Activated T-helper 1 cell treated with anti-CD3 and anti-CD28 coated beads, Interleukin-12 subunit alpha, Interleukin-12 subunit beta, Interleukin-2, Interleukin-4 antibody, amounts not matched to agents 30 ng/mL and 10 ng/mL and 1 ng/mL, durations not matched to agents 14 hours and 24 hours and 36 hours (primary cell): Measurements from ENCODE around the gene IL1RAP. TPM values are rescaled to one million over a fixed set of nuclear protein-coding genes. Genes with fewer than 3 reads are reported as not detected.
"Not testable (repeated sequence)": the region's sequence is repeated elsewhere in the genome, so short reads cannot be mapped to it uniquely, and the experiment has no call there.

Experiments used
- DNase-seq: peaks from one replicate; pipeline ENCODE4 v3.0.0; 2021; ENCODE audit warnings: low spot score
- H3K27ac Mint-ChIP-seq: one replicate; pipeline ENCODE4 v1.8.0; 2021; ENCODE audit warnings: mild to moderate bottlenecking, mixed read lengths
- H3K27me3 Mint-ChIP-seq: one replicate; pipeline ENCODE4 v1.8.0; 2022; ENCODE audit warnings: mild to moderate bottlenecking, moderate library complexity, mixed read lengths; ENCODE audit not compliant: insufficient read depth
- H3K36me3 Mint-ChIP-seq: one replicate; pipeline ENCODE4 v1.8.0; 2021; ENCODE audit warnings: low read depth, mixed read lengths
- H3K4me1 Mint-ChIP-seq: one replicate; pipeline ENCODE4 v1.8.0; 2021; ENCODE audit warnings: low read depth, mixed read lengths
- H3K4me3 Mint-ChIP-seq: one replicate; pipeline ENCODE4 v1.8.0; 2021; ENCODE audit warnings: mild to moderate bottlenecking, moderate library complexity, mixed read lengths
- H3K9me3 Mint-ChIP-seq: one replicate; pipeline ENCODE4 v1.8.0; 2021; ENCODE audit warnings: mixed read lengths
- intact Hi-C: fragments of 100-400 bp; cut with micrococcal nuclease; formaldehyde crosslinking; loops from one replicate; pipeline ENCODE4 v1.15.1; 2024
- total RNA-seq: library from RNA; stranded (reverse); gene quantifications from 2 replicates; pipeline ENCODE4 v1.2.3, GENCODE V29; 2022

The IL1RAP gene
- total RNA-seq, 1 donor from 2014 or later, result 26.4 TPM

GRCh38 chr3:190516416-190516815 lies 2.5 kb downstream of the IL1RAP start:
- no peak overlapping the region for H3K27ac Mint-ChIP-seq
- H3K9me3 Mint-ChIP-seq, result no peaks in the 10 kb centered on the region
- H3K36me3 Mint-ChIP-seq, result peaks cover 27% of the 10 kb centered on the region
- no peaks in the 10 kb centered on the region for H3K27me3 Mint-ChIP-seq
- H3K4me1 Mint-ChIP-seq, result peaks cover 55% of the 10 kb centered on the region
- intact Hi-C loops, result loop anchor here (10.0 kb wide), 3 partner anchors 552 to 1192 kb away; partner anchors contain the start of gene UTS2B
- peak overlapping the region; percentile 89 for H3K4me3 Mint-ChIP-seq
- DNase-seq, result no peak

GRCh38 chr3:190517687-190518086 lies 3.8 kb downstream of the IL1RAP start:
- Mint-ChIP-seq H3K9me3 (no peaks in the 10 kb centered on the region), H3K27ac (no peak overlapping the region), H3K27me3 (no peaks in the 10 kb centered on the region), H3K4me1 (peaks cover 54% of the 10 kb centered on the region), H3K4me3 (no peak overlapping the region), H3K36me3 (peaks cover 28% of the 10 kb centered on the region)
- DNase-seq, result no peak
- intact Hi-C loops, result loop anchor here (10.0 kb wide), 3 partner anchors 553 to 1193 kb away; partner anchors contain the start of gene UTS2B

GRCh38 chr3:190518531-190518930 lies 4.6 kb downstream of the IL1RAP start:
- H3K9me3 Mint-ChIP-seq, H3K4me3 Mint-ChIP-seq, H3K27me3 Mint-ChIP-seq, DNase-seq, H3K27ac Mint-ChIP-seq: not testable (repeated sequence)
- peaks cover 45% of the 10 kb centered on the region for H3K4me1 Mint-ChIP-seq
- intact Hi-C loops, result loop anchor here (10.0 kb wide), 3 partner anchors 554 to 1194 kb away; partner anchors contain the start of gene UTS2B
- H3K36me3 Mint-ChIP-seq, result peaks cover 32% of the 10 kb centered on the region

- H3K4me1 Mint-ChIP-seq, result peaks cover 46% of the 10 kb centered on the region
- H3K27ac Mint-ChIP-seq, result no peak overlapping the region
- intact Hi-C loops, result loop anchor here (10.0 kb wide), 3 partner anchors 555 to 1195 kb away; partner anchors contain the start of gene UTS2B
- H3K9me3 Mint-ChIP-seq, result no peaks in the 10 kb centered on the region
- no peaks in the 10 kb centered on the region for H3K27me3 Mint-ChIP-seq
- H3K4me3 Mint-ChIP-seq, result no peak overlapping the region
- DNase-seq, result no peak
- H3K36me3 Mint-ChIP-seq, result peaks cover 35% of the 10 kb centered on the region
Measured at GRCh38 chr3:190519886-190520285, 6.0 kb downstream of the IL1RAP start.

GRCh38 chr3:190521998-190522397 lies 8.1 kb downstream of the IL1RAP start:
- H3K9me3 Mint-ChIP-seq, result no peaks in the 10 kb centered on the region
- no peak overlapping the region for H3K27ac Mint-ChIP-seq
- DNase-seq, result no peak
- H3K36me3 Mint-ChIP-seq, result peaks cover 29% of the 10 kb centered on the region
- no peak overlapping the region for H3K4me3 Mint-ChIP-seq
- intact Hi-C loops, result no loop called here
- peaks cover 26% of the 10 kb centered on the region for H3K4me1 Mint-ChIP-seq
- no peaks in the 10 kb centered on the region for H3K27me3 Mint-ChIP-seq

GRCh38 chr3:190522621-190523222 lies 8.8 kb downstream of the IL1RAP start:
- DNase-seq, result no peak
- Mint-ChIP-seq H3K27me3 (no peaks in the 10 kb centered on the region), H3K27ac (no peak overlapping the region), H3K9me3 (no peaks in the 10 kb centered on the region), H3K36me3 (peaks cover 26% of the 10 kb centered on the region), H3K4me3 (no peak overlapping the region), H3K4me1 (peaks cover 19% of the 10 kb centered on the region)
- intact Hi-C loops, result no loop called here

GRCh38 chr3:190524942-190525341 lies 11.1 kb downstream of the IL1RAP start:
- no peak overlapping the region for H3K27ac Mint-ChIP-seq
- H3K9me3 Mint-ChIP-seq, result no peaks in the 10 kb centered on the region
- no peaks in the 10 kb centered on the region for H3K27me3 Mint-ChIP-seq
- peaks cover 22% of the 10 kb centered on the region for H3K36me3 Mint-ChIP-seq
- peaks cover 6% of the 10 kb centered on the region for H3K4me1 Mint-ChIP-seq
- no peak overlapping the region for H3K4me3 Mint-ChIP-seq
- no peak for DNase-seq
- intact Hi-C loops, result no loop called here

- no peak overlapping the region for H3K4me3 Mint-ChIP-seq
- H3K27ac Mint-ChIP-seq, result no peak overlapping the region
- no peaks in the 10 kb centered on the region for H3K27me3 Mint-ChIP-seq
- H3K4me1 Mint-ChIP-seq, result peaks cover 6% of the 10 kb centered on the region
- peaks cover 25% of the 10 kb centered on the region for H3K36me3 Mint-ChIP-seq
- no peak for DNase-seq
- intact Hi-C loops, result no loop called here
- H3K9me3 Mint-ChIP-seq, result no peaks in the 10 kb centered on the region
Measured at GRCh38 chr3:190525634-190526033, 11.7 kb downstream of the IL1RAP start.

- Mint-ChIP-seq H3K4me3 (no peak overlapping the region), H3K27ac (no peak overlapping the region), H3K9me3 (no peaks in the 10 kb centered on the region), H3K4me1 (peaks cover 6% of the 10 kb centered on the region), H3K27me3 (no peaks in the 10 kb centered on the region), H3K36me3 (peaks cover 31% of the 10 kb centered on the region)
- intact Hi-C loops, result no loop called here
- DNase-seq, result no peak
Measured at GRCh38 chr3:190526787-190527762, 13.2 kb downstream of the IL1RAP start.

- H3K9me3 Mint-ChIP-seq, result no peaks in the 10 kb centered on the region
- H3K27ac Mint-ChIP-seq, result no peak overlapping the region
- no peak overlapping the region for H3K4me3 Mint-ChIP-seq
- intact Hi-C loops, result no loop called here
- peaks cover 18% of the 10 kb centered on the region for H3K4me1 Mint-ChIP-seq
- peaks cover 32% of the 10 kb centered on the region for H3K36me3 Mint-ChIP-seq
- no peaks in the 10 kb centered on the region for H3K27me3 Mint-ChIP-seq
- DNase-seq, result no peak
Measured at GRCh38 chr3:190528706-190529105, 14.8 kb downstream of the IL1RAP start.

- Mint-ChIP-seq H3K27ac (no peak overlapping the region), H3K36me3 (peaks cover 41% of the 10 kb centered on the region), H3K4me3 (no peak overlapping the region), H3K4me1 (peaks cover 38% of the 10 kb centered on the region), H3K9me3 (no peaks in the 10 kb centered on the region), H3K27me3 (no peaks in the 10 kb centered on the region)
- intact Hi-C loops, result no loop called here
- DNase-seq, result no peak
Measured at GRCh38 chr3:190531406-190531805, 17.5 kb downstream of the IL1RAP start.

GRCh38 chr3:190532731-190533203 lies 18.9 kb downstream of the IL1RAP start:
- Mint-ChIP-seq H3K27ac (no peak overlapping the region), H3K36me3 (peaks cover 42% of the 10 kb centered on the region), H3K4me1 (peaks cover 47% of the 10 kb centered on the region), H3K4me3 (no peak overlapping the region), H3K9me3 (no peaks in the 10 kb centered on the region), H3K27me3 (no peaks in the 10 kb centered on the region)
- intact Hi-C loops, result no loop called here
- no peak for DNase-seq
